ENCODE results near the gene PTPRR. TPM values are rescaled to one million over a fixed set of nuclear protein-coding genes. Genes with fewer than 3 reads are reported as not detected.

PTPRR gene
- total RNA-seq, 1 experiment from 2014 or later: 0.46 TPM

GRCh38 chr12:70837026-70837425 lies 83.5 kb downstream of the PTPRR start (continued):
- TF ChIP-seq PRDM15 (CRISPR knock-in tag; IDR thresholded peaks at IDR 0.05) (no peak), ZMAT4 (CRISPR knock-in tag; IDR thresholded peaks at IDR 0.05) (no peak), NFYB (CRISPR knock-in tag; conservative IDR thresholded peaks at IDR 0.05; ENCODE audit: low read depth) (no peak), HMGXB4 (CRISPR knock-in tag; IDR thresholded peaks at IDR 0.05) (no peak), ZSCAN18 (CRISPR knock-in tag; IDR thresholded peaks at IDR 0.05) (no peak), SMAD3 (CRISPR knock-in tag; IDR thresholded peaks at IDR 0.05; ENCODE audit: borderline replicate concordance) (no peak)
- TF ChIP-seq, protein P1, sequence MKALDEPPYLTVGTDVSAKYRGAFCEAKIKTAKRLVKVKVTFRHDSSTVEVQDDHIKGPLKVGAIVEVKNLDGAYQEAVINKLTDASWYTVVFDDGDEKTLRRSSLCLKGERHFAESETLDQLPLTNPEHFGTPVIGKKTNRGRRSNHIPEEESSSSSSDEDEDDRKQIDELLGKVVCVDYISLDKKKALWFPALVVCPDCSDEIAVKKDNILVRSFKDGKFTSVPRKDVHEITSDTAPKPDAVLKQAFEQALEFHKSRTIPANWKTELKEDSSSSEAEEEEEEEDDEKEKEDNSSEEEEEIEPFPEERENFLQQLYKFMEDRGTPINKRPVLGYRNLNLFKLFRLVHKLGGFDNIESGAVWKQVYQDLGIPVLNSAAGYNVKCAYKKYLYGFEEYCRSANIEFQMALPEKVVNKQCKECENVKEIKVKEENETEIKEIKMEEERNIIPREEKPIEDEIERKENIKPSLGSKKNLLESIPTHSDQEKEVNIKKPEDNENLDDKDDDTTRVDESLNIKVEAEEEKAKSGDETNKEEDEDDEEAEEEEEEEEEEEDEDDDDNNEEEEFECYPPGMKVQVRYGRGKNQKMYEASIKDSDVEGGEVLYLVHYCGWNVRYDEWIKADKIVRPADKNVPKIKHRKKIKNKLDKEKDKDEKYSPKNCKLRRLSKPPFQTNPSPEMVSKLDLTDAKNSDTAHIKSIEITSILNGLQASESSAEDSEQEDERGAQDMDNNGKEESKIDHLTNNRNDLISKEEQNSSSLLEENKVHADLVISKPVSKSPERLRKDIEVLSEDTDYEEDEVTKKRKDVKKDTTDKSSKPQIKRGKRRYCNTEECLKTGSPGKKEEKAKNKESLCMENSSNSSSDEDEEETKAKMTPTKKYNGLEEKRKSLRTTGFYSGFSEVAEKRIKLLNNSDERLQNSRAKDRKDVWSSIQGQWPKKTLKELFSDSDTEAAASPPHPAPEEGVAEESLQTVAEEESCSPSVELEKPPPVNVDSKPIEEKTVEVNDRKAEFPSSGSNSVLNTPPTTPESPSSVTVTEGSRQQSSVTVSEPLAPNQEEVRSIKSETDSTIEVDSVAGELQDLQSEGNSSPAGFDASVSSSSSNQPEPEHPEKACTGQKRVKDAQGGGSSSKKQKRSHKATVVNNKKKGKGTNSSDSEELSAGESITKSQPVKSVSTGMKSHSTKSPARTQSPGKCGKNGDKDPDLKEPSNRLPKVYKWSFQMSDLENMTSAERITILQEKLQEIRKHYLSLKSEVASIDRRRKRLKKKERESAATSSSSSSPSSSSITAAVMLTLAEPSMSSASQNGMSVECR (CRISPR knock-in tag; IDR thresholded peaks at IDR 0.05; ENCODE audit: borderline replicate concordance): no peak
- TF ChIP-seq, protein P2, sequence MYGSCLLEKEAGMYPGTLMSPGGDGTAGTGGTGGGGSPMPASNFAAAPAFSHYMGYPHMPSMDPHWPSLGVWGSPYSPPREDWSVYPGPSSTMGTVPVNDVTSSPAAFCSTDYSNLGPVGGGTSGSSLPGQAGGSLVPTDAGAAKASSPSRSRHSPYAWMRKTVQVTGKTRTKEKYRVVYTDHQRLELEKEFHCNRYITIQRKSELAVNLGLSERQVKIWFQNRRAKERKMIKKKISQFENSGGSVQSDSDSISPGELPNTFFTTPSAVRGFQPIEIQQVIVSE (CRISPR knock-in tag; IDR thresholded peaks at IDR 0.05; ENCODE audit: borderline replicate concordance): no peak

DNA sequence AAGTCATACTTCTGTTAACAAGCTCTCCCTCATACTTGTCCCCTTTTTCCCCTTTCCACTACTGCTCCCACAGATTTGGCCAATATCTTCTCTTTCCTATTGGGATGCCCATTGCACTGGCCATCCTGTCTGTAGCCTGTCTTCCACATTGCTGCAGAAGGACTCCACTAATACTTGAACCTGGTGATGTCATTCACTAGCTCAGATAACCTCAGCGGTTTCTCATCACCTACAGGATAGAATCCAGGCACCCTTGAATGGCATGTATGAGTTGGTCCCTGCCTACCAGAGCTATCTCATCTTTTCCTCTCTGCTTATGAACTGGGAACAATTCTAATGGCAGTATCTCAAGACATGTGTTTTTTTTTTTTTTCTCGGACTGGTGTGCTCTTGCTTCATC lies 84.6 kb downstream of the PTPRR start:
- DNase-seq (ENCODE audit: low spot score): no peak
- peaks cover 17% of the 10 kb centered on the region for H3K4me1 Mint-ChIP-seq
- 0 out of 2 replicates have a peak, but pooled peaks cover 3% of the 10 kb centered on the region for H3K9me3 Mint-ChIP-seq
- CTCF ChIA-PET: interaction anchor here (0.7 kb wide), 1 partner anchor 13 kb away, joined by 3 read pairs; no protein-coding TSS in a partner anchor
- H3K36me3 Mint-ChIP-seq: no peaks in the 10 kb centered on the region
- POLR2A ChIA-PET: no interaction called here
- no peak for ATAC-seq
- H3K27me3 Mint-ChIP-seq (ENCODE audit: low read depth): no peaks in the 10 kb centered on the region
- no peak overlapping the region for H3K27ac Mint-ChIP-seq
- H3K4me3 Mint-ChIP-seq: no peak overlapping the region
- no peak for TF ChIP-seq SMAD3 (CRISPR knock-in tag; IDR thresholded peaks at IDR 0.05; ENCODE audit: borderline replicate concordance)
- no peak for TF ChIP-seq ZNF423 (CRISPR knock-in tag; IDR thresholded peaks at IDR 0.05)
- TF ChIP-seq, protein P3, sequence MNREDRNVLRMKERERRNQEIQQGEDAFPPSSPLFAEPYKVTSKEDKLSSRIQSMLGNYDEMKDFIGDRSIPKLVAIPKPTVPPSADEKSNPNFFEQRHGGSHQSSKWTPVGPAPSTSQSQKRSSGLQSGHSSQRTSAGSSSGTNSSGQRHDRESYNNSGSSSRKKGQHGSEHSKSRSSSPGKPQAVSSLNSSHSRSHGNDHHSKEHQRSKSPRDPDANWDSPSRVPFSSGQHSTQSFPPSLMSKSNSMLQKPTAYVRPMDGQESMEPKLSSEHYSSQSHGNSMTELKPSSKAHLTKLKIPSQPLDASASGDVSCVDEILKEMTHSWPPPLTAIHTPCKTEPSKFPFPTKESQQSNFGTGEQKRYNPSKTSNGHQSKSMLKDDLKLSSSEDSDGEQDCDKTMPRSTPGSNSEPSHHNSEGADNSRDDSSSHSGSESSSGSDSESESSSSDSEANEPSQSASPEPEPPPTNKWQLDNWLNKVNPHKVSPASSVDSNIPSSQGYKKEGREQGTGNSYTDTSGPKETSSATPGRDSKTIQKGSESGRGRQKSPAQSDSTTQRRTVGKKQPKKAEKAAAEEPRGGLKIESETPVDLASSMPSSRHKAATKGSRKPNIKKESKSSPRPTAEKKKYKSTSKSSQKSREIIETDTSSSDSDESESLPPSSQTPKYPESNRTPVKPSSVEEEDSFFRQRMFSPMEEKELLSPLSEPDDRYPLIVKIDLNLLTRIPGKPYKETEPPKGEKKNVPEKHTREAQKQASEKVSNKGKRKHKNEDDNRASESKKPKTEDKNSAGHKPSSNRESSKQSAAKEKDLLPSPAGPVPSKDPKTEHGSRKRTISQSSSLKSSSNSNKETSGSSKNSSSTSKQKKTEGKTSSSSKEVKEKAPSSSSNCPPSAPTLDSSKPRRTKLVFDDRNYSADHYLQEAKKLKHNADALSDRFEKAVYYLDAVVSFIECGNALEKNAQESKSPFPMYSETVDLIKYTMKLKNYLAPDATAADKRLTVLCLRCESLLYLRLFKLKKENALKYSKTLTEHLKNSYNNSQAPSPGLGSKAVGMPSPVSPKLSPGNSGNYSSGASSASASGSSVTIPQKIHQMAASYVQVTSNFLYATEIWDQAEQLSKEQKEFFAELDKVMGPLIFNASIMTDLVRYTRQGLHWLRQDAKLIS (CRISPR knock-in tag; IDR thresholded peaks at IDR 0.05; ENCODE audit: borderline replicate concordance): no peak
- TF ChIP-seq PRRX2 (CRISPR knock-in tag; IDR thresholded peaks at IDR 0.05): no peak
- no peak for TF ChIP-seq ELF4 (CRISPR knock-in tag; IDR thresholded peaks at IDR 0.05; ENCODE audit: low read depth)
- no peak for TF ChIP-seq SOX15 (CRISPR knock-in tag; IDR thresholded peaks at IDR 0.05)
- TF ChIP-seq TP53 (CRISPR knock-in tag; IDR thresholded peaks at IDR 0.05): no peak
- no peak for TF ChIP-seq CREB1 (CRISPR knock-in tag; IDR thresholded peaks at IDR 0.05)
- TF ChIP-seq, protein P4, sequence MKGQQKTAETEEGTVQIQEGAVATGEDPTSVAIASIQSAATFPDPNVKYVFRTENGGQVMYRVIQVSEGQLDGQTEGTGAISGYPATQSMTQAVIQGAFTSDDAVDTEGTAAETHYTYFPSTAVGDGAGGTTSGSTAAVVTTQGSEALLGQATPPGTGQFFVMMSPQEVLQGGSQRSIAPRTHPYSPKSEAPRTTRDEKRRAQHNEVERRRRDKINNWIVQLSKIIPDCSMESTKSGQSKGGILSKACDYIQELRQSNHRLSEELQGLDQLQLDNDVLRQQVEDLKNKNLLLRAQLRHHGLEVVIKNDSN (CRISPR knock-in tag; IDR thresholded peaks at IDR 0.05): no peak
- no peak for TF ChIP-seq FOXP1 (CRISPR knock-in tag; IDR thresholded peaks at IDR 0.05; ENCODE audit: borderline replicate concordance)

Measured in WTC11 (cell line).